Measurements from ENCODE around the gene COL11A2.
"Not testable (repeated sequence)": the region's sequence is repeated elsewhere in the genome, so short reads cannot be mapped to it uniquely, and the experiment has no call there.

The COL11A2 gene

GRCh38 chr6:33192105-33192646 is at the start of gene COL11A2:
COL11A2 (minus strand) TSS chr6:33192467; CDS start chr6:33192240, 227 bp downstream.
- no peak for FAIRE-seq

GRCh38 chr6:33241968-33242367 is 49.7 kb upstream of the COL11A2 start:
- no peak for FAIRE-seq

DNA sequence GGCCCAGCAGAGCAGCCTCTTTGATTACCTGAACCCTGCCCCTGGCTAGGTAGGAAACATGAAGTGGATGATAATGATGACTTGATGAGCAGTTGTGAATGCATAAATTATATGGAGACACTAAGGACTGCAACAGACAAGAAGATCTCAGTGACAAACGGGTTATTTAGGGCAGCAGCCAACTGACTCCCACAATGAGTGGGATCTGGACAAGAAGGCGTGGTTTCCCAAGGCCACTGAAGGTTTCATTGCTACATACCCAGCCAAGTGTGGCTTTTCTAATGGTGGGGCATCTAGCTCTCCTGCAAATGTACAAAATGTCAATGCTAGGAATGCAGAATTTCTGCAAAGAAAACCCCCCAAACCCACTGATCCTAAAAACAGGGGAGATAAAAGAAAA is 45.5 kb upstream of the COL11A2 start:
- FAIRE-seq: no peak

GRCh38 chr6:33236852-33237251 is 44.6 kb upstream of the COL11A2 start:
- FAIRE-seq: no peak

DNA sequence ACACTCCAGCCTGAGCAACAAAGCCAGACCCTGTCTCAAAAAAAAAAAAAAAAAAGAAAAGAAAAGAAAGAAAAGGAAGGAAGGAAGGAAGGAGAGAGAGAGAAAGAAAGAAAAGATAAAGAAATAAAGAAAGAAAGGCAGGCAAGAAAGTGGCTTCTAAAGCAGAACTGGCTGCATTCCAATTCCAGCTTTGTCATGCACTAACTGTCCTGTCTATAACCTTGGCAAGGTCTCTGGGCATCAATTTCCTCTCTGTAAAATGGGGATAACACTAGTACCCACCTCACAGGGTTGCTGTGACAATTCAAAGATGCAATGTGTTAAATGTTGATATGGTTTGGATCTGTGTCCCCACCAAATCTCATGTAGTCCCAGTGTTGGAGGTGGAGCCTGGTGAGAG is 44.1 kb upstream of the COL11A2 start:
- no peak for FAIRE-seq

- no peak for FAIRE-seq
Observed at GRCh38 chr6:33235221-33235634, 43.0 kb upstream of the COL11A2 start.

- FAIRE-seq: not testable (repeated sequence)
Observed at GRCh38 chr6:33226503-33227120, 34.3 kb upstream of the COL11A2 start.

DNA sequence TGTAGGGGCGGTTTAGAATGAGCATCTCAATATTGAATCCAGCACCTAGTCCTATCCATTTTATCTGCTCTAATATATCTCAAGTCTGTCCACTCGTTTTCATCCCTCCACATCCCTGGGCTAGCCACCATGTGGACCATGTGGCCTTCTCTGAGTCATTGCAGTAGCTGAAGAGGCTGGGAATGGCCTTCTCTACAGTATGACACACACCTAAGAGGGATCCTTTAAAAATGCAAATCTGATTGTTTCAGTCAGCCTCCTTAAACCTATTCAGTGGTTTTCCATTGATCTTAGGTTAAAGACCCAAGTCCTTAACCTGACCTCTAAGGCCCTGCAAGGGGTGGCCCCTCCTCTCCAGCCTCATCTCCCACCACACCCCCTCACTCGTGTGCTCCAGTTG is 25.4 kb upstream of the COL11A2 start:
- no peak for FAIRE-seq

- no peak for FAIRE-seq
Observed at GRCh38 chr6:33217246-33217645, 25.0 kb upstream of the COL11A2 start.

GRCh38 chr6:33216117-33216649 is 23.9 kb upstream of the COL11A2 start:
- FAIRE-seq: no peak

DNA sequence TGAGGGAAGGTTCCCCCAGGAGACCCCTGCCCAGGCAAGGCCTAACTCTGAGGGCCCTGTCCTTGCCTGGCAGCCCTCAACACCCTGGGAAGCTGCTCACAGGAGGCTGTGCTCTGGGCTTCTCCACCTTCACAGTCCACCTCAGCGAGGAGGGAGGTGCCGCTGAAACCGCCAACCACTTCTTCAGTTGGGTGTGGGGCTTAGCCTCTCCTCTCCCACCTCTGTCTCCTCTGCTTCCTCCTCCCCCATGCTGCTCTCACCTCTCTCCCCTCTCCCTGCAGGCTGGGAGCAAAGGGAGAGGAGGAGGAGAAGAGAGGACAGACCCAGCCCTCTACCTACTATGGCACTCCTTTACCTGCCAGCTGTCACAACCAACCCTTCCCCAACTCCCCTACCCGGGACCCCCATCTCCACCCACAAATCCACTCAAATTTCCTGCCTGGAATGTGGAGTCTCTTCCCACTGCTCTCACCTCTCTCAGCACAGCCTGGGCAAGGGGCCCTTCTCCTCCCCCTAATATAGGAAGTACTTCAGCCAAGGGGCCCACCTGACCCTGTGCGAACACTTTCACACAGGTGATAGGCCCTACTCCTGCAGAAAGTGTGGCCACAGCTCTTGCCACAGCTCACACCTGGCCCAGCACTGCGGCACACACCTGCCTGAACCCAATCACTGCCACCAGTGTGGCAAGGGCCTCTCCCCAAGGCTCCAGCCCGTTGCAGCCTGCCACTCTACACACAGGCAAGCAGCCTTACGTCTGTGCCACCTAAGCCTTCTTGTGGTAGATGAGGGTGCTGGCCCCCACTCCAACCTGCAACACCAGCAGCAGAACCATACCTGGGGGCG is 23.2 kb upstream of the COL11A2 start:
- no peak for FAIRE-seq

DNA sequence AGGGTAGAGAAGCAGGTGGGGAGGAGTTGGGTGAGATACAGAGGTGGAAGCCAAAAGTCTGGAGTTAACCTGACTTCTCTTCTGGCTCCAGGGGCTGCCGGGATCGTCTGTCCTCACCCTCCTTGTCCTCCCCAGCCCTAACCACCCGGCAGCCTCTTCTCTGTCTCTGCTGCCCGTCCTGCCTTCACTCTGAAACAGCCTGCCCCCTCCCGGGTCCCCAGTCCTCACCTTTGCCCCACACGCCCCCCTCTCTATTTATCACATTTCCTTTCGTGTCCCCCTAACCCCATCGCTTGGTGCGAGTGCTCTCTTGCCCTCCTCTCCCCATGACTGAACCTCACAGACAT is 21.7 kb upstream of the COL11A2 start:
- FAIRE-seq: no peak

DNA sequence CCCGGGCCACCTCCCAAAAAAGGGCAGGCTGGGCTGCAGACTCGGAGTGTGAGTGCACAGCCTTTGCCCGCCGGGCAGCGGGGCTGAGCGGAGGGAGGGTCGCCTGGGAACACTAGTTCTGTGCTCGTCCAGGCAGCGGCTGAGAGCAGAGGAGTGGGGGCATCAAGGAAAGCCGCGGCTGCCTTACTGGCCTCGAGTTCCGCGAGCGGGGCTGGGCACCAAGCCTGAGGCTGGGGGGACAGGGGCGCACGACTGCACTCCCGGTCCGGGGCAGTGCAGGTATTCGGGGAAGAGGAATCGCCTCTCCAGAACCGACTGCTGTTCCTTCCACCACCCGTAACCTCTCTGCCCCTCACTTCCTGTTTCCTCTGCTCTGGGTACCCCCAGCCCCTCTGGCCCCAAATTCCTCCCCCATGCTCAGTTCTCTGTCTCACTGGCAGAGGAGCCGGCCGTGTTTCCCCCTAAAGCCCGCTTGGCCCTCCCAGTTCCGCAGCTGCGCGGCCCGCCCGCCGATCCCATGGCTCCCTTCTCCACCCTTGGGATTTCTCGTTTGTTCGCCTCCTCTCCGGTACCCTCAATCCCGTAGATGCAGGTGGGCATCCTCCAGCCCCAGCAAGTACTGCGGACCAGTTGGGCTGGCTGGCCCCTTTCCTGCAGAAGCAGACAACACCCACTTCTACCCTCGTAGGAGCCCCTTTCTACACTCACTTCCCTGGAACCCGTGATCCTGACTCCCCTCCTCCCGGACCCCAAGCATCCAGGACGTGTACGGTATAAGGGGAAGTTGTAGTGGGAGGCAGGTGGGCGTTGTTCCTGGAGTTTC is 21.1 kb upstream of the COL11A2 start:
- FAIRE-seq: no peak

DNA sequence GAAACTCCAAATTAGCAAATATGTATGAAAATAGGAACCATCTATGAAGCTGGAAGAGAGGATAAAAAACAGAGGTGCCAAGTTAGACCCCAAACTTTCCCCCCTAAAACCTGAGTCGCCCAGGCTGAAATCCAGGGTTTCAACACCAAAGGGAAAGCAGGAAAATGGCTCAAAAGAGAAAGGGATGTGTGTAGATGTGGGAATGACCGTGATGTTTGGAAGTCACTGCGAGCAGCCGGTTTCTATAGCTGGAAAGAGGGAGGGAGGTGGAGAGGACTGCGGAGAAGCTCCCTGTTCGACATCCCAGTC is 20.5 kb upstream of the COL11A2 start:
- no peak for FAIRE-seq

DNA sequence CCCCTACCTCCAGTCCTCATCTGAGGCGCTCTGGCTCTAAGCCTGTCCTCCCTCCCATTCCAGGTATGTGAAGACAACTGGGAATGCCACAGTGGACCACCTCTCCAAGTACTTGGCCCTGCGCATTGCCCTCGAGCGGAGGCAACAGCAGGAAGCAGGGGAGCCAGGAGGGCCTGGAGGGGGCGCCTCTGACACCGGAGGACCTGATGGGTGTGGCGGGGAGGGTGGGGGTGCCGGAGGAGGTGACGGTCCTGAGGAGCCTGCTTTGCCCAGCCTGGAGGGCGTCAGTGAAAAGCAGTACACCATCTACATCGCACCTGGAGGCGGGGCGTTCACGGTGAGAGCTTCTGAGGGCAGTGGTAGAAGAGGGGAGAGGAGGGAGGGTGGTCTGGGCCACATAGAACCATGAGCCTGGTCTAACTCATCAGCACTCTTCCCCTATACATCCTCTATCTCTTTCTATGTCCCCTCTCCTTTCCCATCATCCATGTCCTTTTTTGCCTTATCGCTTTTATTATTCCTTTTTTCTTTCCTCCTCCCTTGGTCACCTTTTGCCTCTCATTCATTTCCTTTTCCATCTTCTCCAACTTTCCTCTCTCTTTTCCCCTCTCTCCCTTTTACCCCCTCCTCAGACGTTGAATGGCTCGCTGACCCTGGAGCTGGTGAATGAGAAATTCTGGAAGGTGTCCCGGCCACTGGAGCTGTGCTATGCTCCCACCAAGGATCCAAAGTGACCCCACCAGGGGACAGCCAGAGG is 19.6 kb upstream of the COL11A2 start:
- FAIRE-seq: no peak

GRCh38 chr6:33211136-33211535 is 18.9 kb upstream of the COL11A2 start:
- FAIRE-seq: no peak

DNA sequence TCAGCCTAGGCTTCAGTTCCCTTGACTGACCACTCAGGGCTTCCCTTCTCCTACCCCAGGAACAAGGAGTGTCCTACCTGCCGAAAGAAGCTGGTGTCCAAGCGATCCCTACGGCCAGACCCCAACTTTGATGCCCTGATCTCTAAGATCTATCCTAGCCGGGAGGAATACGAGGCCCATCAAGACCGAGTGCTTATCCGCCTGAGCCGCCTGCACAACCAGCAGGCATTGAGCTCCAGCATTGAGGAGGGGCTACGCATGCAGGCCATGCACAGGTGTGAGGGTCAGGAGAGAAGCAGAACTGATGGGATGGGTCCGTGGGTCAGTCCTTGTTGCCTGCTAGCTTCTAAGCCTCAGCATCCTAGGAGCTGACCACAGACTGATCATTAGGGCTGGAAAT is 17.6 kb upstream of the COL11A2 start:
- FAIRE-seq: no peak

- FAIRE-seq: no peak
Observed at GRCh38 chr6:33208091-33208967, 16.1 kb upstream of the COL11A2 start, which contains the start of gene RING1. RING1 (plus strand) TSS chr6:33208500; CDS start chr6:33208823, 323 bp downstream.

DNA sequence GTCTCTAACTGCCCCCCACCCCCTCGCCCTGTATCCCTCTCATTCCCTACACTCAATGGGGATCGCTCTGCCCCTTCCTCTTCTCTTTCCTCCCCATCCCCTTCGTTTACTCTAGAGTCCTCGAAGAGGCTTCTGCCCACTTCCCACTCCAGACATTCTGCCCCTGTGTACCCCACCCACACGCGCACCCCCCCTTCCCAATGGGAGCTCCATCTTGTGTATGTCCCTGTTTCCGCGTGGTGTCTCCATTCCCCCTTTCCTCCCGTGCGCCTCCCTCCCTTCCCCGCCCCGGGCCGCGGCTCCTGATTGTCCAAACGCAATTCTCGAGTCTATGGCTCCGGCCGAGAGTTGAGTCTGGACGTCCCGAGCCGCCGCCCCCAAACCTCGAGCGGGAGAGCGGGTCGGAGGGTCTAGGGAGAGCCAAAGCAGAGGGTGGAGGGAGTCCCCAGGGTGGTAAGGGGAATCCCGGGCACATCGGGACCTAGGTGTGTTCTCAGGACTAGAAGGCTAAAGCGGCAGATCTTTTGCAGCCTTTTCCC is 15.4 kb upstream of the COL11A2 start:
- no peak for FAIRE-seq

GRCh38 chr6:33206864-33207551 is 14.7 kb upstream of the COL11A2 start:
- no peak for FAIRE-seq

All from endometrium (tissue), 2 donors.